ENCODE results near the gene RRP1. TPM values are rescaled to one million over a fixed set of nuclear protein-coding genes. Genes with fewer than 3 reads are reported as not detected.

Gene RRP1
- total RNA-seq, 1 donor from 2014 or later = 34.5 TPM

GRCh38 chr21:43783098-43783700 lies 6.2 kb upstream of the RRP1 start:
- no peak for TF ChIP-seq CTCF (IDR thresholded peaks at IDR 0.05; ENCODE audit: insufficient read depth, low read length, severe bottlenecking)
- no peaks in the 10 kb centered on the region for H3K27me3 ChIP-seq (ENCODE audit: control insufficient read depth, insufficient read depth, low read length)
- H3K36me3 ChIP-seq (ENCODE audit: control insufficient read depth, insufficient read depth, low read length) = no peaks in the 10 kb centered on the region
- FAIRE-seq (no peak), DNase-seq (ENCODE audit: low read depth) (peak; percentile 44)
- H3K4me3 ChIP-seq (ENCODE audit: low read depth, low read length) = no peak overlapping the region

- no peak overlapping the region for H3K4me3 ChIP-seq (ENCODE audit: low read depth, low read length)
- FAIRE-seq = no peak
Observed at GRCh38 chr21:43785134-43785533, 4.2 kb upstream of the RRP1 start.

GRCh38 chr21:43786300-43786806 lies 3.0 kb upstream of the RRP1 start:
- no peak overlapping the region for H3K4me3 ChIP-seq (ENCODE audit: low read depth, low read length)
- FAIRE-seq = no peak
- TF ChIP-seq CTCF (IDR thresholded peaks at IDR 0.05; ENCODE audit: insufficient read depth, low read length, severe bottlenecking) = no peak

More at GRCh38 chr21:43785134-43785533, 4.2 kb upstream of the RRP1 start:
- no peak for TF ChIP-seq CTCF (IDR thresholded peaks at IDR 0.05; ENCODE audit: insufficient read depth, low read length, severe bottlenecking)
- no peak for DNase-seq (ENCODE audit: low read depth)
- no peaks in the 10 kb centered on the region for H3K36me3 ChIP-seq (ENCODE audit: control insufficient read depth, insufficient read depth, low read length)
- H3K27me3 ChIP-seq (ENCODE audit: control insufficient read depth, insufficient read depth, low read length) = no peaks in the 10 kb centered on the region

GRCh38 chr21:43786807-43787440 lies 2.5 kb upstream of the RRP1 start:
- TF ChIP-seq CTCF (IDR thresholded peaks at IDR 0.05; ENCODE audit: insufficient read depth, low read length, severe bottlenecking) = no peak
- no peaks in the 10 kb centered on the region for H3K27me3 ChIP-seq (ENCODE audit: control insufficient read depth, insufficient read depth, low read length)
- FAIRE-seq (no peak), DNase-seq (ENCODE audit: low read depth) (no peak)
- H3K36me3 ChIP-seq (ENCODE audit: control insufficient read depth, insufficient read depth, low read length) = peaks cover 9% of the 10 kb centered on the region
- no peak overlapping the region for H3K4me3 ChIP-seq (ENCODE audit: low read depth, low read length)

More at GRCh38 chr21:43786300-43786806, 3.0 kb upstream of the RRP1 start:
- DNase-seq (ENCODE audit: low read depth) = no peak
- Histone ChIP-seq H3K36me3 (ENCODE audit: control insufficient read depth, insufficient read depth, low read length) (peaks cover 5% of the 10 kb centered on the region), H3K27me3 (ENCODE audit: control insufficient read depth, insufficient read depth, low read length) (no peaks in the 10 kb centered on the region)

GRCh38 chr21:43790010-43790524 lies 690 bp downstream of the RRP1 start:
- no peak for TF ChIP-seq CTCF (IDR thresholded peaks at IDR 0.05; ENCODE audit: insufficient read depth, low read length, severe bottlenecking)
- Histone ChIP-seq H3K27me3 (ENCODE audit: control insufficient read depth, insufficient read depth, low read length) (no peaks in the 10 kb centered on the region), H3K4me3 (ENCODE audit: low read depth, low read length) (peak overlapping the region; percentile 89), H3K36me3 (ENCODE audit: control insufficient read depth, insufficient read depth, low read length) (peaks cover 35% of the 10 kb centered on the region)
- FAIRE-seq (no peak), DNase-seq (ENCODE audit: low read depth) (no peak)

Measured in bronchial epithelial cell (primary cell).